Esophagus muscularis mucosa (tissue), 4 donors: ENCODE data around the gene ATXN7L3. TPM values are rescaled to one million over a fixed set of nuclear protein-coding genes. Genes with fewer than 3 reads are reported as not detected.

Experiments used
- DNase-seq: peaks from one replicate; pipeline ENCODE4 v3.0.0-alpha.2; 2017; ENCODE audit errors: extremely low spot score
- H3K27ac ChIP-seq, 4 donors: fragments of 200-600 bp; sonication (generic); replicated peaks in 1 of 4; 1 replicate in 3 of 4; 2 replicates in 1 of 4; pipeline ENCODE4 v1.5.1; 2016 to 2019; ENCODE audit warnings: mild to moderate bottlenecking in 1 of 4
- H3K27me3 ChIP-seq, 4 donors: fragments of 200-600 bp; sonication (generic); one replicate each; pipeline versions ENCODE4 v1.5.1 to v1.6.0; 2016 to 2019
- H3K36me3 ChIP-seq, 4 donors: fragments of 200-600 bp; sonication (generic); one replicate each; pipeline ENCODE4 v1.5.1; 2016 to 2019
- H3K4me1 ChIP-seq, 4 donors: fragments of 200-600 bp; sonication (generic); one replicate each; pipeline ENCODE4 v1.5.1; 2016 to 2019
- H3K4me3 ChIP-seq, 4 donors: fragments of 200-600 bp; sonication (generic); 1 replicate in 2 of 4; 2 replicates in 2 of 4; pipeline ENCODE4 v1.5.1; 2016 to 2019; ENCODE audit warnings: mild to moderate bottlenecking in 4 of 4, moderate library complexity in 1 of 4
- H3K9me3 ChIP-seq, 4 donors: fragments of 200-600 bp; sonication (generic); 1 replicate in 3 of 4; 2 replicates in 1 of 4; pipeline ENCODE4 v1.5.1; 2016 to 2019
- EP300 ChIP-seq: sonication (generic); formaldehyde crosslinking; IDR thresholded peaks from one replicate; pipeline ENCODE4 v1.6.1; 2017; ENCODE audit warnings: antibody characterized with exemption
- POLR2A ChIP-seq: fragments of 450-650 bp; IDR thresholded peaks from one replicate; pipeline ENCODE4 v1.6.1; 2017; ENCODE audit warnings: antibody characterized with exemption, moderate library complexity, mild to moderate bottlenecking, low read depth
- POLR2AphosphoS5 ChIP-seq, 2 donors: sonication (generic); formaldehyde crosslinking; IDR thresholded peaks; one replicate each; pipeline ENCODE4 v1.6.1; 2017; ENCODE audit warnings: antibody characterized with exemption in 2 of 2
- WGBS: methylation state at CpG from one replicate; pipeline ENCODE4 v1.1.5; 2018; 5-methylcytosine and 5-hydroxymethylcytosine counted together
- intact Hi-C: fragments of 100-400 bp; cut with DNase I; formaldehyde crosslinking; loops from one replicate; pipeline ENCODE4 v1.15.1; 2023
- total RNA-seq, 4 donors: library from RNA; depleted of rRNA; stranded (reverse); fragments of >200 nt; gene quantifications; one replicate each; pipeline versions ENCODE4 v1.1.0 to v1.2.1, GENCODE V29; 2016
- TF ChIP-seq, protein P1 (sequence below), 3 experiments: fragments of 200-600 bp in 2 of 3; fragments of 450-650 bp in 1 of 3; sonication (generic) in 2 of 3; IDR thresholded peaks; one replicate each; pipeline ENCODE4 v1.5.1; 2017 to 2019; ENCODE audit warnings: antibody characterized with exemption in 3 of 3, mild to moderate bottlenecking in 2 of 3, moderate library complexity in 1 of 3

ATXN7L3 gene
- total RNA-seq, 4 donors from 2014 or later = 41.9 to 72.6 (median 50.0) TPM

- peak overlapping the region; percentile 92 to 98 (median 96) for H3K4me3 ChIP-seq
- peaks cover 13 to 18% (median 17%) of the 10 kb centered on the region in 4 donors for H3K36me3 ChIP-seq
- WGBS = 0% methylated on average over 20 of the region's 108 CpGs
- intact Hi-C loops = no loop called here
- H3K9me3 ChIP-seq = no peaks in the 10 kb centered on the region
- DNase-seq = no peak
- H3K27ac ChIP-seq = peak overlapping the region; percentile 100
- H3K4me1 ChIP-seq = peaks cover 38 to 58% (median 53%) of the 10 kb centered on the region in 4 donors
- no peaks in the 10 kb centered on the region for H3K27me3 ChIP-seq
- no peak for TF ChIP-seq POLR2A
These were observed 20.8 kb upstream of the ATXN7L3 start for GRCh38 chr17:44220213-44221083.

DNA sequence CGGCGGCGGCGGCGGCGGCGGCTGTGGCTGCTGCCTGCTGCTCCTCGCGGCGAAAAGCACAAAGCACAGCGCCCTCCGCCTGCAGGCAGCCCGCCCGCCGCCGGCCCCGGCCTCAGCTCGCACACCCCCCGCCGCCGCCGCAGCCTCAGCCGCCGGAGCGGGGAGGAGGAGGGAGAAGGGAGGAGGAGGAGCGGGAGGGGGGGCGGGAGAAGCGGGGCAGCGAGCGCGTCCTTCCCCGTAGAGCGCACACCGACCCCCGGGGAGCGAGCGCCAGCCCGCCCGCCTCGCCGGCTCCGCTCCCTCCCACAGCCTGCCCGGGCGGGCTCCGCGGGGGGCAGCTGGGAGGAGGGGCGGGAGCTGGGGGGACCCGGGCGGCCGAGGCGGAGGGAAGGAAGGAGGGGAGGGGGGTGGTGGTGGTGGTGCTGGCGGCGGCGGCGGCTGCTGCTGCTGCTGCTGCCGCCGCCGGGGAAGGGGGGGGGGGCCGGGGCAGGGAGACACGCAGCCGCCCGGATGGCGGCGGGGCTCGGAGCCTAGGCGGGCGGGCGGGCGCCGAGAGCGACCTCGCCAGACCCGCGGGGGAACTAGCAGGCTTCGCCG is 20.0 kb upstream of the ATXN7L3 start, which contains the start of gene UBTF:
TSS of gene UBTF (minus strand) at position 60 of the 597 bp plus-strand sequence. CDS start 1,446 bp downstream, outside the sequence.
- peak within 1 kb of the TSS; percentile 92 to 98 (median 96) for H3K4me3 ChIP-seq
- TF ChIP-seq, protein P1, sequence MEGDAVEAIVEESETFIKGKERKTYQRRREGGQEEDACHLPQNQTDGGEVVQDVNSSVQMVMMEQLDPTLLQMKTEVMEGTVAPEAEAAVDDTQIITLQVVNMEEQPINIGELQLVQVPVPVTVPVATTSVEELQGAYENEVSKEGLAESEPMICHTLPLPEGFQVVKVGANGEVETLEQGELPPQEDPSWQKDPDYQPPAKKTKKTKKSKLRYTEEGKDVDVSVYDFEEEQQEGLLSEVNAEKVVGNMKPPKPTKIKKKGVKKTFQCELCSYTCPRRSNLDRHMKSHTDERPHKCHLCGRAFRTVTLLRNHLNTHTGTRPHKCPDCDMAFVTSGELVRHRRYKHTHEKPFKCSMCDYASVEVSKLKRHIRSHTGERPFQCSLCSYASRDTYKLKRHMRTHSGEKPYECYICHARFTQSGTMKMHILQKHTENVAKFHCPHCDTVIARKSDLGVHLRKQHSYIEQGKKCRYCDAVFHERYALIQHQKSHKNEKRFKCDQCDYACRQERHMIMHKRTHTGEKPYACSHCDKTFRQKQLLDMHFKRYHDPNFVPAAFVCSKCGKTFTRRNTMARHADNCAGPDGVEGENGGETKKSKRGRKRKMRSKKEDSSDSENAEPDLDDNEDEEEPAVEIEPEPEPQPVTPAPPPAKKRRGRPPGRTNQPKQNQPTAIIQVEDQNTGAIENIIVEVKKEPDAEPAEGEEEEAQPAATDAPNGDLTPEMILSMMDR (IDR thresholded peaks at IDR 0.05) = no peak
- TF ChIP-seq POLR2AphosphoS5 (IDR thresholded peaks at IDR 0.05) (no peak), EP300 (no peak), POLR2A (no peak)
- peaks cover 38 to 62% (median 53%) of the 10 kb centered on the region in 4 donors for H3K4me1 ChIP-seq
- no peaks in the 10 kb centered on the region for H3K27me3 ChIP-seq
- intact Hi-C loops = loop anchor here (2.0 kb wide), 1 partner anchor 105 kb away; the partner anchor contains the start of gene SLC25A39
- whole genome bisulfite sequencing = 3% methylated on average over 18 of the region's 76 CpGs
- peak within 1 kb of the TSS; percentile 100 for H3K27ac ChIP-seq
- peaks cover 20 to 25% (median 24%) of the 10 kb centered on the region in 4 donors for H3K36me3 ChIP-seq
- peak; percentile 92 for DNase-seq
- H3K9me3 ChIP-seq = no peaks in the 10 kb centered on the region

DNA sequence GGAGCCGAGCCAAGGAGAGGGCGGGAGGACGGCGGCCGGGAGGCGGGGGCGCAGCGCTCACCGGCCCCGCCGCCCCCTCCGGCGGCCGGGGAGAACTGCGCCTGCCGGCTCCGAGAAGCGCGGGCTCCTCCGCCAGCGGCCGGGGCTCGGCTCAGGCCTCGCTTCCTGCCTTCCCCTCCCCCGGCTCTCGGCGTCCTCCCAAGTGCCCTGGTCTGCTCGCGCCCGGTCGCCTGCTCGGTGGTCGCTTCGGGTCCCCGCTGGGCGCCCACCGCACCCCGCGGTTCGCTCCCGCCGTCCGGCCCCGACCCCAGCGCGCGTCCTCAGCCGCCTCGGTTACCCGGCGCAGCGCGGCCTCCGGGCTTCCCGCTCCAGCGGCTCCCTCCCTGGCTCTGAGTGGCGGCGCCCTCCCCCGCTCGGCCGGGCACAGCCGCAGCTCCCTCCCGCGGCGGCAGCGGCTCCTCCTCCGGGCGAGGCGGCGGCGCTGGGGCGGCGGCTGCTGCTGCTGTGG is 19.5 kb upstream of the ATXN7L3 start:
- Histone ChIP-seq H3K4me3 (peak overlapping the region; percentile 92 to 98 (median 96)), H3K27ac (peak overlapping the region; percentile 100), H3K27me3 (no peaks in the 10 kb centered on the region), H3K36me3 (peaks cover 26 to 31% (median 30%) of the 10 kb centered on the region in 4 donors), H3K4me1 (peaks cover 38 to 59% (median 48%) of the 10 kb centered on the region in 4 donors), H3K9me3 (no peaks in the 10 kb centered on the region)
- TF ChIP-seq EP300 = no peak
- TF ChIP-seq, protein P1 (IDR thresholded peaks at IDR 0.05) = peak; percentile 32 to 71 (median 39)
- TF ChIP-seq POLR2AphosphoS5 (IDR thresholded peaks at IDR 0.05) = peak in 1 of 2 donors; percentile 4
- no peak for TF ChIP-seq POLR2A
- no peak for DNase-seq
- no CpG with 5 or more reads among the region's 73 CpGs for WGBS
- intact Hi-C loops = loop anchor here (2.0 kb wide), 1 partner anchor 106 kb away; the partner anchor contains the start of gene SLC25A39

GRCh38 chr17:44218344-44219107 is 18.8 kb upstream of the ATXN7L3 start:
- Histone ChIP-seq H3K4me1 (peaks cover 33 to 53% (median 42%) of the 10 kb centered on the region in 4 donors), H3K36me3 (peaks cover 27 to 37% (median 36%) of the 10 kb centered on the region in 4 donors), H3K27me3 (no peaks in the 10 kb centered on the region), H3K9me3 (no peaks in the 10 kb centered on the region), H3K4me3 (peak overlapping the region; percentile 92 to 98 (median 96)), H3K27ac (peak overlapping the region; percentile 100)
- TF ChIP-seq, protein P1 (IDR thresholded peaks at IDR 0.05) = peak; percentile 54 to 77 (median 68)
- TF ChIP-seq EP300 = no peak
- TF ChIP-seq POLR2AphosphoS5 (IDR thresholded peaks at IDR 0.05) = peak; percentile 64 to 80
- TF ChIP-seq POLR2A = peak; percentile 69
- intact Hi-C loops = loop anchor here (2.0 kb wide), 1 partner anchor 106 kb away; the partner anchor contains the start of gene SLC25A39
- DNase-seq = no peak
- whole genome bisulfite sequencing = 0% methylated on average over 18 of the region's 89 CpGs
